Esophagus (tissue), 2 donors: Measurements from ENCODE around the gene TYRP1. TPM values are rescaled to one million over a fixed set of nuclear protein-coding genes. Genes with fewer than 3 reads are reported as not detected.

Source experiments
- H3K27ac ChIP-seq, 2 donors: one replicate each; pipeline ENCODE4 v1.5.1; 2013; ENCODE audit warnings: low read depth in 2 of 2, mild to moderate bottlenecking in 2 of 2, inconsistent platforms in 1 of 2, low read length in 1 of 2, moderate library complexity in 1 of 2
- H3K27me3 ChIP-seq, 2 donors: one replicate each; pipeline ENCODE4 v1.6.1; 2013; ENCODE audit warnings: low read length in 2 of 2, control low read depth in 1 of 2, mild to moderate bottlenecking in 1 of 2; ENCODE audit not compliant: insufficient read depth in 2 of 2, control insufficient read depth in 1 of 2
- H3K36me3 ChIP-seq, 2 donors: one replicate each; pipeline ENCODE4 v1.6.1; 2013; ENCODE audit warnings: low read length in 1 of 2; ENCODE audit not compliant: control insufficient read depth in 2 of 2, insufficient read depth in 2 of 2
- H3K4me1 ChIP-seq, 2 donors: one replicate each; pipeline ENCODE4 v1.6.1; 2013; ENCODE audit warnings: low read length in 1 of 2; ENCODE audit not compliant: control insufficient read depth in 2 of 2, insufficient read depth in 2 of 2
- H3K4me3 ChIP-seq, 2 donors: one replicate each; pipeline ENCODE4 v1.5.1; 2013; ENCODE audit warnings: low read length in 2 of 2, mild to moderate bottlenecking in 2 of 2, low read depth in 1 of 2, moderate library complexity in 1 of 2
- H3K9me3 ChIP-seq, 2 donors: one replicate each; pipeline ENCODE4 v1.6.1; 2013; ENCODE audit warnings: mild to moderate bottlenecking in 2 of 2, low read depth in 1 of 2, low read length in 1 of 2, moderate library complexity in 1 of 2; ENCODE audit not compliant: control insufficient read depth in 2 of 2, insufficient read depth in 1 of 2
- WGBS, 2 donors: extraction: QIAGEN DNeasy Blood & Tissue Kit; methylation state at CpG; one replicate each; pipeline ENCODE4 v1.1.7; 2013; 5-methylcytosine and 5-hydroxymethylcytosine counted together
- polyA plus RNA-seq, 2 donors: library from polyadenylated mRNA; stranded (reverse); fragments of 200-250 nt; gene quantifications; one replicate each; pipeline ENCODE4 v1.2.3, GENCODE V29; 2013
- donor health status: healthy with polysubstance abuse.
- donor health status: Bipolar disorder and iron deficiency.

Gene TYRP1
- under 1 TPM; 0.02 to 0.27 TPM for polyA plus RNA-seq

GRCh38 chr9:12693141-12693540 lies at the start of gene TYRP1:
Gene TYRP1 (plus strand): TSS chr9:12693385. CDS start chr9:12693997, 612 bp downstream.
- Histone ChIP-seq H3K4me1 (no peaks in the 10 kb centered on the region), H3K27ac (no peak within 1 kb of the TSS), H3K36me3 (no peaks in the 10 kb centered on the region), H3K27me3 (no peaks in the 10 kb centered on the region), H3K4me3 (no peak within 1 kb of the TSS), H3K9me3 (no peaks in the 10 kb centered on the region)
- WGBS, 2 donors: 70 to 79% methylated on average over 3 of the region's 3 CpGs

GRCh38 chr9:12643686-12644085 lies 49.5 kb upstream of the TYRP1 start:
- Histone ChIP-seq H3K27ac (no peak overlapping the region), H3K27me3 (no peaks in the 10 kb centered on the region), H3K9me3 (no peaks in the 10 kb centered on the region), H3K4me1 (no peaks in the 10 kb centered on the region), H3K36me3 (no peaks in the 10 kb centered on the region), H3K4me3 (no peak overlapping the region)

- no peaks in the 10 kb centered on the region for H3K4me1 ChIP-seq
- no peaks in the 10 kb centered on the region for H3K36me3 ChIP-seq
- no peaks in the 10 kb centered on the region for H3K9me3 ChIP-seq
- no peaks in the 10 kb centered on the region for H3K27me3 ChIP-seq
- no peak overlapping the region for H3K4me3 ChIP-seq
- no peak overlapping the region for H3K27ac ChIP-seq
- 60 to 73% methylated on average over 1 of the region's 1 CpG for WGBS, 2 donors
These were observed 44.3 kb upstream of the TYRP1 start for GRCh38 chr9:12648925-12649324.

- Histone ChIP-seq H3K4me1 (no peaks in the 10 kb centered on the region), H3K36me3 (no peaks in the 10 kb centered on the region), H3K27ac (no peak overlapping the region), H3K9me3 (no peaks in the 10 kb centered on the region), H3K27me3 (no peaks in the 10 kb centered on the region), H3K4me3 (no peak overlapping the region)
These were observed 42.1 kb upstream of the TYRP1 start for GRCh38 chr9:12651125-12651524.

- no peak overlapping the region for H3K4me3 ChIP-seq
- no peaks in the 10 kb centered on the region for H3K36me3 ChIP-seq
- H3K27me3 ChIP-seq: no peaks in the 10 kb centered on the region
- no peaks in the 10 kb centered on the region for H3K4me1 ChIP-seq
- 22 to 29% methylated on average over 2 of the region's 2 CpGs for WGBS, 2 donors
- H3K9me3 ChIP-seq: peaks cover 2 to 3% of the 10 kb centered on the region in 2 donors
- H3K27ac ChIP-seq: no peak overlapping the region
These were observed 40.2 kb upstream of the TYRP1 start for GRCh38 chr9:12652973-12653372.

GRCh38 chr9:12656803-12657202 lies 36.4 kb upstream of the TYRP1 start:
- no peak overlapping the region for H3K4me3 ChIP-seq
- WGBS, 2 donors: 92 to 96% methylated on average over 2 of the region's 2 CpGs
- no peaks in the 10 kb centered on the region for H3K4me1 ChIP-seq
- peaks cover 6 to 7% of the 10 kb centered on the region in 2 donors for H3K9me3 ChIP-seq
- no peaks in the 10 kb centered on the region for H3K36me3 ChIP-seq
- no peaks in the 10 kb centered on the region for H3K27me3 ChIP-seq
- no peak overlapping the region for H3K27ac ChIP-seq

- H3K27me3 ChIP-seq: no peaks in the 10 kb centered on the region
- H3K9me3 ChIP-seq: peaks cover 6 to 7% of the 10 kb centered on the region in 2 donors
- 72 to 75% methylated on average over 2 of the region's 2 CpGs for WGBS, 2 donors
- H3K27ac ChIP-seq: no peak overlapping the region
- H3K4me1 ChIP-seq: no peaks in the 10 kb centered on the region
- no peaks in the 10 kb centered on the region for H3K36me3 ChIP-seq
- H3K4me3 ChIP-seq: no peak overlapping the region
These were observed 36.0 kb upstream of the TYRP1 start for GRCh38 chr9:12657233-12657632.

GRCh38 chr9:12657998-12658397 lies 35.2 kb upstream of the TYRP1 start:
- 81 to 83% methylated on average over 4 of the region's 4 CpGs for WGBS, 2 donors

GRCh38 chr9:12658531-12659209 lies 34.5 kb upstream of the TYRP1 start:
- H3K36me3 ChIP-seq: no peaks in the 10 kb centered on the region
- H3K27me3 ChIP-seq: no peaks in the 10 kb centered on the region
- no peak overlapping the region for H3K27ac ChIP-seq
- WGBS, 2 donors: 77 to 79% methylated on average over 9 to 10 of the region's 10 CpGs
- no peak overlapping the region for H3K4me3 ChIP-seq
- peaks cover 6 to 7% of the 10 kb centered on the region in 2 donors for H3K9me3 ChIP-seq
- H3K4me1 ChIP-seq: no peaks in the 10 kb centered on the region

More at GRCh38 chr9:12657998-12658397, 35.2 kb upstream of the TYRP1 start:
- H3K27ac ChIP-seq: no peak overlapping the region
- H3K36me3 ChIP-seq: no peaks in the 10 kb centered on the region
- H3K4me3 ChIP-seq: no peak overlapping the region
- no peaks in the 10 kb centered on the region for H3K27me3 ChIP-seq
- peaks cover 6 to 7% of the 10 kb centered on the region in 2 donors for H3K9me3 ChIP-seq
- no peaks in the 10 kb centered on the region for H3K4me1 ChIP-seq

- Histone ChIP-seq H3K4me3 (no peak overlapping the region), H3K27me3 (no peaks in the 10 kb centered on the region), H3K9me3 (peaks cover 6 to 7% of the 10 kb centered on the region in 2 donors), H3K27ac (no peak overlapping the region), H3K4me1 (no peaks in the 10 kb centered on the region), H3K36me3 (no peaks in the 10 kb centered on the region)
- WGBS, 2 donors: 89% methylated on average over 4 of the region's 4 CpGs
These were observed 34.0 kb upstream of the TYRP1 start for GRCh38 chr9:12659220-12659619.
